Right lobe of liver (tissue), 6 donors: ENCODE measurements around the gene SRP9. TPM values are rescaled to one million over a fixed set of nuclear protein-coding genes. Genes with fewer than 3 reads are reported as not detected.

ENCODE experiments used
- ATAC-seq, 4 donors: fragments of 200-7000 bp; cut with Tn5 transposase; one replicate each; pipeline ENCODE4 v1.9.1; 2020; ENCODE audit warnings: mild to moderate bottlenecking in 4 of 4, moderate library complexity in 4 of 4
- DNase-seq, 3 donors: peaks; one replicate each; pipeline ENCODE4 v3.0.0-alpha.2; 2020
- H3K27ac ChIP-seq, 3 donors: fragments of 200-600 bp; one replicate each; pipeline ENCODE4 v1.8.0; 2022
- H3K27me3 ChIP-seq, 2 donors: fragments of 200-600 bp; one replicate each; pipeline ENCODE4 v1.8.0; 2022
- H3K36me3 ChIP-seq, 4 donors: fragments of 200-600 bp; sonication (generic) in 1 of 4; one replicate each; pipeline versions ENCODE4 v1.5.1 to v1.8.0; 2017 to 2022; ENCODE audit warnings: control low read depth in 1 of 4
- H3K4me1 ChIP-seq, 4 donors: fragments of 200-600 bp; sonication (generic) in 1 of 4; one replicate each; pipeline versions ENCODE4 v1.5.1 to v1.8.0; 2017 to 2022; ENCODE audit warnings: control low read depth in 1 of 4
- H3K4me3 ChIP-seq, 3 donors: fragments of 200-600 bp; one replicate each; pipeline ENCODE4 v1.8.0; 2022
- H3K9me3 ChIP-seq, 4 donors: fragments of 200-600 bp; sonication (generic) in 1 of 4; one replicate each; pipeline versions ENCODE4 v1.5.1 to v1.8.0; 2017 to 2022; ENCODE audit warnings: control low read depth in 1 of 4
- CTCF ChIP-seq, 4 donors: fragments of 200-600 bp in 3 of 4; fragments of 450-650 bp in 1 of 4; IDR thresholded peaks; one replicate each; pipeline versions ENCODE4 v1.5.1 to v1.8.0; 2016 to 2022; ENCODE audit warnings: antibody characterized with exemption in 4 of 4, mild to moderate bottlenecking in 2 of 4
- POLR2A ChIP-seq: fragments of 450-650 bp; IDR thresholded peaks from one replicate; pipeline ENCODE4 v1.6.1; 2017; ENCODE audit warnings: antibody characterized with exemption, mild to moderate bottlenecking
- WGBS: methylation state at CpG from one replicate; pipeline ENCODE4 v1.1.6; 2018; ENCODE audit warnings: low coverage, low lambda C conversion rate; ENCODE audit not compliant: insufficient coverage; ENCODE audit errors: missing lambda C conversion rate; 5-methylcytosine and 5-hydroxymethylcytosine counted together
- intact Hi-C, 2 donors: fragments of 100-400 bp; cut with DNase I; formaldehyde crosslinking; loops; one replicate each; pipeline versions ENCODE4 v1.11.2 to v1.14.1; 2022
- total RNA-seq, 6 experiments: library from RNA; depleted of rRNA in 2 of 6; stranded (reverse); fragments of >200 nt in 2 of 6; fragmentation: NEBNext Ultra II Directional in 3 of 6; extraction: Animal tissue kit (Norgen Biotek cat#: 25700) in 3 of 6; gene quantifications; one replicate each; pipeline versions ENCODE4 v1.1.0 to v1.2.4, GENCODE V29; 2016 to 2023
- donor health status: DM: no; HTN: yes; CAD: no.
- donor health status: DM: no; HTN: no; CAD: no.
- donor health status: DM: no; HTN: no; CAD: no.
- donor health status: DM: no; HTN: yes; CAD: no.
- donor health status: DM: no; HTN: yes; CAD: no.

SRP9 gene
- total RNA-seq, 6 experiments from 2014 or later, result 132 to 150 (median 141) TPM

GRCh38 chr1:225750875-225751824 lies 26.5 kb upstream of the SRP9 start:
- no peak for ATAC-seq
- Histone ChIP-seq H3K4me1 (peaks cover 0 to 15% (median 5%) of the 10 kb centered on the region in 4 donors), H3K36me3 (no peaks in the 10 kb centered on the region), H3K9me3 (no peaks in the 10 kb centered on the region), H3K27me3 (no peaks in the 10 kb centered on the region), H3K27ac (no peak overlapping the region), H3K4me3 (no peak overlapping the region)
- no peak for TF ChIP-seq POLR2A
- TF ChIP-seq CTCF (IDR thresholded peaks at IDR 0.05), result no peak
- intact Hi-C loops, result no loop called here
- DNase-seq, result no peak
- 77% methylated on average over 7 of the region's 11 CpGs for WGBS

GRCh38 chr1:225752245-225752644 lies 25.4 kb upstream of the SRP9 start:
- Histone ChIP-seq H3K4me3 (no peak overlapping the region), H3K36me3 (no peaks in the 10 kb centered on the region), H3K27ac (no peak overlapping the region), H3K9me3 (no peaks in the 10 kb centered on the region), H3K4me1 (peaks cover 0 to 12% (median 5%) of the 10 kb centered on the region in 4 donors), H3K27me3 (no peaks in the 10 kb centered on the region)
- intact Hi-C loops, result no loop called here
- TF ChIP-seq POLR2A (no peak), CTCF (IDR thresholded peaks at IDR 0.05) (no peak)
- 65% methylated on average over 1 of the region's 1 CpG for WGBS
- DNase-seq (no peak), ATAC-seq (peak in 1 of 4 donors; percentile 59)

- DNase-seq (peak; percentile 73 to 87 (median 74)), ATAC-seq (peak; percentile 81 to 96 (median 86))
- peaks cover 0 to 12% (median 5%) of the 10 kb centered on the region in 4 donors for H3K4me1 ChIP-seq
- intact Hi-C loops, result no loop called here
- H3K4me3 ChIP-seq, result no peak overlapping the region
- no peaks in the 10 kb centered on the region for H3K36me3 ChIP-seq
- H3K9me3 ChIP-seq, result no peaks in the 10 kb centered on the region
- WGBS, result 28% methylated on average over 4 of the region's 10 CpGs
- no peak overlapping the region for H3K27ac ChIP-seq
- TF ChIP-seq POLR2A (no peak), CTCF (IDR thresholded peaks at IDR 0.05) (no peak)
- no peaks in the 10 kb centered on the region for H3K27me3 ChIP-seq
Measured at GRCh38 chr1:225754940-225755641, 22.5 kb upstream of the SRP9 start.

GRCh38 chr1:225755671-225756319 lies 21.8 kb upstream of the SRP9 start:
- Histone ChIP-seq H3K36me3 (no peaks in the 10 kb centered on the region), H3K9me3 (no peaks in the 10 kb centered on the region), H3K4me1 (peaks cover 0 to 12% (median 5%) of the 10 kb centered on the region in 4 donors), H3K27ac (no peak overlapping the region), H3K4me3 (no peak overlapping the region), H3K27me3 (no peaks in the 10 kb centered on the region)
- intact Hi-C loops, result no loop called here
- TF ChIP-seq CTCF (IDR thresholded peaks at IDR 0.05) (no peak), POLR2A (no peak)
- WGBS, result 76% methylated on average over 7 of the region's 9 CpGs
- ATAC-seq, result no peak
- no peak for DNase-seq
